H9 (cell line): ENCODE results near the gene FMO3. TPM values are rescaled to one million over a fixed set of nuclear protein-coding genes. Genes with fewer than 3 reads are reported as not detected.

Experiments
- DNase-seq: peaks from one replicate; pipeline ENCODE4 v3.0.0-alpha.2; 2017
- H2AFZ ChIP-seq: one replicate; pipeline ENCODE4 v1.6.1; 2013; ENCODE audit warnings: mild to moderate bottlenecking, low read length, control low read depth, moderate library complexity
- H2AK5ac ChIP-seq: 2 replicates; pipeline ENCODE4 v1.6.1; 2013; ENCODE audit warnings: low read length, control low read depth, mixed read lengths; ENCODE audit not compliant: insufficient read length
- H2BK120ac ChIP-seq: one replicate; pipeline ENCODE4 v1.6.1; 2013; ENCODE audit warnings: low read depth, mild to moderate bottlenecking, low read length, control low read depth, inconsistent platforms; ENCODE audit not compliant: poor library complexity, severe bottlenecking
- H2BK12ac ChIP-seq: 2 replicates; pipeline ENCODE4 v1.6.1; 2013; ENCODE audit warnings: low read length, control low read depth, mixed read lengths, low read depth; ENCODE audit not compliant: insufficient read length
- H2BK15ac ChIP-seq: 2 replicates; pipeline ENCODE4 v1.6.1; 2013; ENCODE audit warnings: low read depth, low read length, control low read depth
- H2BK20ac ChIP-seq: one replicate; pipeline ENCODE4 v1.6.1; 2013; ENCODE audit warnings: low read depth, mild to moderate bottlenecking, low read length, control low read depth, inconsistent platforms; ENCODE audit not compliant: poor library complexity, severe bottlenecking
- H2BK5ac ChIP-seq: 2 replicates; pipeline ENCODE4 v1.6.1; 2013; ENCODE audit warnings: low read length, control low read depth, mixed read lengths; ENCODE audit not compliant: insufficient read length
- H3K14ac ChIP-seq: 2 replicates; pipeline ENCODE4 v1.6.1; 2013; ENCODE audit warnings: low read length, control low read depth; ENCODE audit not compliant: insufficient read depth
- H3K18ac ChIP-seq: 2 replicates; pipeline ENCODE4 v1.6.1; 2013; ENCODE audit warnings: low read depth, mild to moderate bottlenecking, mixed read lengths, low read length, control low read depth; ENCODE audit not compliant: insufficient read length
- H3K23ac ChIP-seq: 2 replicates; pipeline ENCODE4 v1.6.1; 2013; ENCODE audit warnings: low read length, control low read depth, mixed read lengths, low read depth; ENCODE audit not compliant: insufficient read length
- H3K23me2 ChIP-seq: 2 replicates; pipeline ENCODE4 v1.6.1; 2013; ENCODE audit warnings: low read depth, mild to moderate bottlenecking, mixed read lengths, low read length, control low read depth; ENCODE audit not compliant: insufficient read length, poor library complexity, severe bottlenecking
- H3K27ac ChIP-seq: 2 replicates; pipeline ENCODE4 v1.5.1; 2013; ENCODE audit warnings: low read length, control low read depth, mixed read lengths, low read depth; ENCODE audit not compliant: insufficient read length
- H3K27me3 ChIP-seq: 2 replicates; pipeline ENCODE4 v1.6.1; 2013; ENCODE audit warnings: low read length, control low read depth, inconsistent platforms; ENCODE audit not compliant: insufficient read depth
- H3K4ac ChIP-seq: 2 replicates; pipeline ENCODE4 v1.6.1; 2013; ENCODE audit warnings: low read depth, mild to moderate bottlenecking, control low read depth, inconsistent platforms, low read length, moderate library complexity
- H3K4me1 ChIP-seq: 2 replicates; pipeline ENCODE4 v1.6.1; 2013; ENCODE audit warnings: low read length, control low read depth, inconsistent platforms; ENCODE audit not compliant: insufficient read depth
- H3K4me2 ChIP-seq: 2 replicates; pipeline ENCODE4 v1.6.1; 2013; ENCODE audit warnings: low read length, control low read depth, mixed read lengths; ENCODE audit not compliant: insufficient read length, insufficient read depth
- H3K56ac ChIP-seq: 2 replicates; pipeline ENCODE4 v1.6.1; 2013; ENCODE audit warnings: low read depth, mild to moderate bottlenecking, mixed read lengths, low read length, control low read depth; ENCODE audit not compliant: insufficient read length
- H3K79me1 ChIP-seq: 2 replicates; pipeline ENCODE4 v1.6.1; 2013; ENCODE audit warnings: low read depth, mild to moderate bottlenecking, moderate library complexity, low read length, control low read depth, inconsistent platforms; ENCODE audit not compliant: insufficient read depth, poor library complexity, severe bottlenecking
- H3K79me2 ChIP-seq: 2 replicates; pipeline ENCODE4 v1.6.1; 2013; ENCODE audit warnings: low read length, control low read depth, inconsistent platforms; ENCODE audit not compliant: insufficient read depth
- H3K9ac ChIP-seq: 2 replicates; pipeline ENCODE4 v1.6.1; 2013; ENCODE audit warnings: low read length, control low read depth, mixed read lengths; ENCODE audit not compliant: insufficient read length; ENCODE audit errors: extremely low read depth
- H3K9me3 ChIP-seq: one replicate; pipeline ENCODE4 v1.6.1; 2013; ENCODE audit warnings: low read depth, low read length, inconsistent platforms; ENCODE audit not compliant: control insufficient read depth
- H3T11ph ChIP-seq: one replicate; pipeline ENCODE4 v1.6.1; 2013; ENCODE audit warnings: mild to moderate bottlenecking, low read length, control low read depth, inconsistent platforms
- H4K20me1 ChIP-seq: one replicate; pipeline ENCODE4 v1.6.1; 2013; ENCODE audit not compliant: control insufficient read depth, insufficient read length, insufficient read depth
- H4K5ac ChIP-seq: 2 replicates; pipeline ENCODE4 v1.6.1; 2013; ENCODE audit warnings: low read depth, mild to moderate bottlenecking, mixed read lengths, low read length, control low read depth; ENCODE audit not compliant: insufficient read length
- H4K8ac ChIP-seq: replicated peaks from 2 replicates; pipeline ENCODE4 v1.6.1; 2013; ENCODE audit warnings: low read length, control low read depth, mixed read lengths, low read depth; ENCODE audit not compliant: insufficient read length
- H4K91ac ChIP-seq: 2 replicates; pipeline ENCODE4 v1.6.1; 2013; ENCODE audit warnings: low read depth, mild to moderate bottlenecking, moderate library complexity, mixed read lengths, low read length, control low read depth; ENCODE audit not compliant: insufficient read length
- H3K27ac Mint-ChIP-seq, 3 experiments: 2 replicates in 2 of 3; 3 replicates in 1 of 3; pipeline ENCODE4 v1.8.0; 2020 to 2021; ENCODE audit warnings: mixed read lengths in 3 of 3, mild to moderate bottlenecking in 1 of 3, moderate library complexity in 1 of 3
- H3K27me3 Mint-ChIP-seq: 2 replicates; pipeline ENCODE4 v1.8.0; 2021; ENCODE audit warnings: low read depth, mild to moderate bottlenecking, moderate library complexity, mixed read lengths
- H3K36me3 Mint-ChIP-seq, 3 experiments: 2 replicates in 2 of 3; 3 replicates in 1 of 3; pipeline ENCODE4 v1.8.0; 2020 to 2021; ENCODE audit warnings: low read depth in 3 of 3, mixed read lengths in 3 of 3; ENCODE audit not compliant: insufficient read depth in 1 of 3
- H3K4me1 Mint-ChIP-seq, 2 experiments: 2 replicates each; pipeline ENCODE4 v1.8.0; 2020; ENCODE audit warnings: mixed read lengths in 2 of 2
- H3K4me3 Mint-ChIP-seq, 2 experiments: 2 replicates in 1 of 2; 3 replicates in 1 of 2; pipeline ENCODE4 v1.8.0; 2020 to 2021; ENCODE audit warnings: mild to moderate bottlenecking in 2 of 2, mixed read lengths in 2 of 2, moderate library complexity in 1 of 2
- H3K9me3 Mint-ChIP-seq, 2 experiments: 2 replicates in 1 of 2; 3 replicates in 1 of 2; pipeline ENCODE4 v1.8.0; 2020; ENCODE audit warnings: mild to moderate bottlenecking in 2 of 2, mixed read lengths in 2 of 2, moderate library complexity in 1 of 2
- CTCF ChIP-seq: fragments of 200-600 bp; sonication (generic); conservative IDR thresholded peaks from 3 replicates; pipeline ENCODE4 v1.8.0; 2021; ENCODE audit warnings: antibody characterized with exemption, mild to moderate bottlenecking
- WGBS: extraction: QIAGEN DNeasy Blood & Tissue Kit; methylation state at CpG from one replicate; pipeline ENCODE4 v1.1.7; 2013; ENCODE audit warnings: missing lambda C conversion rate, low lambda C conversion rate, mixed read lengths; ENCODE audit not compliant: insufficient read length; ENCODE audit errors: extremely low coverage; 5-methylcytosine and 5-hydroxymethylcytosine counted together
- total RNA-seq: library from RNA; stranded (reverse); gene quantifications from 2 replicates; pipeline ENCODE4 v1.2.1, GENCODE V29; 2021

The FMO3 gene
- total RNA-seq, 1 experiment from 2014 or later = not detected

- no peaks in the 10 kb centered on the region for H3K9me3 ChIP-seq
- H3K4me1 ChIP-seq = no peaks in the 10 kb centered on the region
- H3K14ac ChIP-seq = no peak overlapping the region
- no peak overlapping the region for H3T11ph ChIP-seq
- no peak for TF ChIP-seq CTCF
- Mint-ChIP-seq H3K4me3 (no peak overlapping the region), H3K27me3 (no peaks in the 10 kb centered on the region), H3K9me3 (no peaks in the 10 kb centered on the region), H3K36me3 (no peaks in the 10 kb centered on the region), H3K27ac (no peak overlapping the region), H3K4me1 (no peaks in the 10 kb centered on the region)
- no peak overlapping the region for H3K9ac ChIP-seq
- H2AK5ac ChIP-seq = no peak overlapping the region
- no peak overlapping the region for H3K23ac ChIP-seq
- no peak overlapping the region for H2BK20ac ChIP-seq
- H2BK5ac ChIP-seq = no peak overlapping the region
- no peak overlapping the region for H4K91ac ChIP-seq
- H2BK15ac ChIP-seq = no peak overlapping the region
- H3K27ac ChIP-seq = no peak overlapping the region
- no peak overlapping the region for H3K4ac ChIP-seq
- no peaks in the 10 kb centered on the region for H3K27me3 ChIP-seq
- no peak overlapping the region for H2AFZ ChIP-seq
- no peak overlapping the region for H2BK12ac ChIP-seq
- H3K4me2 ChIP-seq = no peak overlapping the region
- H3K56ac ChIP-seq = no peak overlapping the region
- H3K18ac ChIP-seq = no peak overlapping the region
- no peak overlapping the region for H2BK120ac ChIP-seq
- no peaks in the 10 kb centered on the region for H3K79me1 ChIP-seq
- no CpG with 5 or more reads among the region's 1 CpG for WGBS
- no peak overlapping the region for H4K8ac ChIP-seq
- no peaks in the 10 kb centered on the region for H4K20me1 ChIP-seq
- no peak overlapping the region for H4K5ac ChIP-seq
- H3K79me2 ChIP-seq = no peaks in the 10 kb centered on the region
- no peaks in the 10 kb centered on the region for H3K23me2 ChIP-seq
- no peak for DNase-seq
These were observed 13.2 kb downstream of the FMO3 start for GRCh38 chr1:171103862-171104261.
